GM04504 (cell line): ENCODE results near the gene POLRMT.
"Not testable (repeated sequence)": the region's sequence is repeated elsewhere in the genome, so short reads cannot be mapped to it uniquely, and the experiment has no call there.

Experiments
- DNase-seq: peaks from one replicate; pipeline ENCODE4 v3.0.0-alpha.2; 2012; ENCODE audit warnings: low read depth

POLRMT gene

DNA sequence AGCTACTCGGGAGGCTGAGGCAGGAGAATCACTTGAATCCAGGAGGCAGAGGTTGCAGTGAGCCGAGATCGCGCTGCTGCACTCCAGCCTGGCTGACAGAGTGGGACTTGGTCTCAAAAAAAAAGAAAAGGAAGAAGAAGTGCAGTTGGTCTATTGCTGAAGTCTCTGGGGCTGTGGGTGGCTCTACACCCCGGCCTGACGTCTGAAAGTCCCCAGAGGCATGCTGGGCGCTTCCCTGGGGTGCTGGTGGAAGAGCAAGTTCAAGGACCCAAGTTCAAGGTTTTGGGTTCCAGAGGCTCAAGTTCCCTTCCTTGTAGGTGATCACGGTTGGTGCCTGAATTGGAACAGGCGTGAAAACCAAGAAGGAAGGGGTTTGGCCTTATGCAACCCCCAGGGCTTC lies 39.8 kb downstream of the POLRMT start:
- DNase-seq = no peak

DNA sequence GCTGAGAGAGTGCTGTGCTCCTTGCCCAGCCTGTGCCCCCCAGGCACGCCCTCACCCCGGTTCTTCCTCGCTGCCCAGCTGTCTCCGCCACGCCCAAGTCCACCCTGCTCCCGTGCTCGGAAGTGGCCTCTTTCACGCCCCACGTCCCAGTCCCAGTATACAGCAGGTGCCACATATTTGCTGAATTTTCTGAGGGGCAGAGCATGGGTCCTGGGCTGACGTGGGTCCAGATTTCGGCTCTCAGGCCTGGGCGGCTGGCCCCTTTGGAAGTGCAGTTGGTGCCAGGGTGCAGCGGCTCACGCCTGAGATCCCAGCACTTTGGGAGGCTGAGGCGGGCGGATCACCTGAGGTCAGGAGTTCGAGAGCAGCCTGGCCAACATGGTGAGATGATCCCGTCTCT lies 40.3 kb downstream of the POLRMT start:
- DNase-seq = no peak

DNA sequence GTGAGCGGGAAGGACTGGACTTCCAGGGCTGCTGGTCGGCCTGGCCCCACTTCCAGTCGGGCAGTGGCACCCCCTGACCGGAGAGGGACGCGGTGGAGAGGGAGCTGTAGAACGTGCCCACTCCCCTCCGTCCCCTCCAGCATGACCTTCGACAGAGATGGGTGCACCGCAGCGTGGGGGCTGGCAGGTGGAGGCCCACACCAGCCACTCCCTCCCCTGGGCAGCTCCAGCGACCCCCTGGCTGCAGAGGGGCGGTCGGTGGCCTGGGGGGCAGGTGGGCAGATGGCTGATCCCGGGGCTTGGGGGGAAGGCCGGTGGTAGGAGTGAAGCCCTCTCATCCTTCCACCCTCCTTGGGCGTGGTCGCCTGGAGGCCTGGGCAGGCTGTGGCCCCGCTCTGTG lies 41.2 kb downstream of the POLRMT start:
- DNase-seq = no peak

DNA sequence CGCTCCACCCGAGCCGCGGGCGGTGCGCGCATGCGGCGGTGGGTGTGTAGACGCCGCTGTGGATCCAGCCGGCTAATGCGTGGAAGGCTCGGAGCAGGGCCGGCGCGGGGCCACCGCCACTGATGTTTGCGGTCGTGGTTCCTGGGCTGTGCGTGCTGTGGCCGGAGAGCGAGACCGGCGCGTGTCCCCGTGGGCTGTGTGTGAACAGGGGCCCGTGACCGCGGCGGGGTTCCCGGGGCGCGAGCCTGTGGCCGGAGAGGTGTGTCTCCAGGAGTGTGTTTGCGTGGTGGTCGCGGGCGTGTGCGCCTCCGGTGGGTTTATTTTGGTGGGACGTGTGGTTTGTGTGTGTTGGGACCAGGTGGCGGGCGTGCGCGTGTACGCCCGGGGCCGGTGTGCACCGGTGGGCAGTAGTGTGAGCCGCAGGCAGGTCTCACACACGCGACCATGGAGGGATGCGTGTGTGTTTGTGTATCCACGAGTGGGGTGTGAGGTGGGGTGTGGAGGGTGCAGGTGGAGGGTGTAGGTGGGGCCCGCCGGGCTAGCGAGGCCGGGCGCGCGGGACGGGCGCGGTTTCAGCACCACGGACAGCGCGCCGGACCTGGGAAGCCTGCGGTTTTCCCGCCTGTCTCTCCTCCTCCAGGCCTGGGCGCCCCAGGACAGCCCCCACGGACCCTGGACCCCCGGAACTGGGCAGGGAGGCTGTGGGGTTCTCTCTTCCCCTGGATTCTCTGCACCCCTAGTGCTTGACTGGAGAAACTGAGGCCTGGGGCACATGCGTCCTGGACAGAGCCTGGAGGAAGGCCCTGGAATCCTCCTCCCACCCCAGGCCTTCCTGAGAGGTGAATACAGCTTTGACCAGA lies 42.0 kb downstream of the POLRMT start:
- no peak for DNase-seq

DNA sequence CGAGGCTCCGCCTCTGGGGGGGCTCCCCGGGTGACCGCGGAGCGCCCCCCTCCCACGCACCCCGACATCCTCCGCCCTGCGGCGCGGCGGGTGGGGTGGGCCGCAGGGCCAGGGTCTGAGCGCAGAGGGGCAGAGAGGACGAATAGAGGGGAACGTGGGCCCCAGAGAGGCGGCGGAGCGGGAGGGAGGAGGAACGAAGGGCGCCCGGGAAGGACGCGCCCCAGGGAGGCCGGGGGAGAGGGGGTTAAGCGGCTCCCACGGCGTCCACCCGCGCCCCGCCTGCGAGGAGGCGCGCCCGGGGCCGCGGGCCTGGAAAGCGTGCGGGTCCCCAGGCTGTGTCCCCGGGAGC lies 42.6 kb downstream of the POLRMT start:
- no peak for DNase-seq

DNA sequence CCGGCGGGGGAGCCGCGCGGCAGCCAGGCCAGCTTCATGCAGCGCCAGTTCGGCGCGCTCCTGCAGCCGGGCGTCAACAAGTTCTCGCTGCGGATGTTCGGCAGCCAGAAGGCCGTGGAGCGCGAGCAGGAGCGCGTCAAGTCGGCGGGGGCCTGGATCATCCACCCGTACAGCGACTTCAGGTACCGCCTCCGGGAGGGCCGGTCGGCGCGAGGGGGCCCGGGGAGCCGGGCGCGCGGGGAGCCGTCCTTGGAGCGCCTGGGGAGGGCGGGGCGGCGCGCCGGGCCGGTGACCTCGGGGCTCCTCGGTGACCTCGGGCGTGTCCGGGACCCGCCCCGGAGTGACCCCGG lies 43.0 kb downstream of the POLRMT start:
- no peak for DNase-seq

DNA sequence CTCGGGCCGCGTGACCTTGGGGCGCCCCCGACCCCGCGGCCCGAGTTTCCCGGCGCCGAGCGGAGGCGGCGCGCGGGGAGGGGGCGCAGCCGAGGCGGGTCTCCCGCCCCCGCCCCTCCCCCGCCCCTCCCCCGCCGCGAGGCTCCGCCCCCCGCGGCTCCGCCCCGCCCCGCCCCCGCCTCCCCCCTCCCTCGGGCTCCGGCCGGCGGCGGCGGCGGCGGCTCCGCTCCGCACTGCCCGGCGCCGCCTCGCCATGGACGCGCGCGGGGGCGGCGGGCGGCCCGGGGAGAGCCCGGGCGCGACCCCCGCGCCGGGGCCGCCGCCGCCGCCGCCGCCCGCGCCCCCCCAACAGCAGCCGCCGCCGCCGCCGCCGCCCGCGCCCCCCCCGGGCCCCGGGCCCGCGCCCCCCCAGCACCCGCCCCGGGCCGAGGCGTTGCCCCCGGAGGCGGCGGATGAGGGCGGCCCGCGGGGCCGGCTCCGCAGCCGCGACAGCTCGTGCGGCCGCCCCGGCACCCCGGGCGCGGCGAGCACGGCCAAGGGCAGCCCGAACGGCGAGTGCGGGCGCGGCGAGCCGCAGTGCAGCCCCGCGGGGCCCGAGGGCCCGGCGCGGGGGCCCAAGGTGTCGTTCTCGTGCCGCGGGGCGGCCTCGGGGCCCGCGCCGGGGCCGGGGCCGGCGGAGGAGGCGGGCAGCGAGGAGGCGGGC lies 43.5 kb downstream of the POLRMT start, which contains the start of gene HCN2:
Gene HCN2 (plus strand): TSS at position 189 of the 703 bp plus-strand sequence. CDS start 65 bp downstream, at position 254.
- no peak for DNase-seq

DNA sequence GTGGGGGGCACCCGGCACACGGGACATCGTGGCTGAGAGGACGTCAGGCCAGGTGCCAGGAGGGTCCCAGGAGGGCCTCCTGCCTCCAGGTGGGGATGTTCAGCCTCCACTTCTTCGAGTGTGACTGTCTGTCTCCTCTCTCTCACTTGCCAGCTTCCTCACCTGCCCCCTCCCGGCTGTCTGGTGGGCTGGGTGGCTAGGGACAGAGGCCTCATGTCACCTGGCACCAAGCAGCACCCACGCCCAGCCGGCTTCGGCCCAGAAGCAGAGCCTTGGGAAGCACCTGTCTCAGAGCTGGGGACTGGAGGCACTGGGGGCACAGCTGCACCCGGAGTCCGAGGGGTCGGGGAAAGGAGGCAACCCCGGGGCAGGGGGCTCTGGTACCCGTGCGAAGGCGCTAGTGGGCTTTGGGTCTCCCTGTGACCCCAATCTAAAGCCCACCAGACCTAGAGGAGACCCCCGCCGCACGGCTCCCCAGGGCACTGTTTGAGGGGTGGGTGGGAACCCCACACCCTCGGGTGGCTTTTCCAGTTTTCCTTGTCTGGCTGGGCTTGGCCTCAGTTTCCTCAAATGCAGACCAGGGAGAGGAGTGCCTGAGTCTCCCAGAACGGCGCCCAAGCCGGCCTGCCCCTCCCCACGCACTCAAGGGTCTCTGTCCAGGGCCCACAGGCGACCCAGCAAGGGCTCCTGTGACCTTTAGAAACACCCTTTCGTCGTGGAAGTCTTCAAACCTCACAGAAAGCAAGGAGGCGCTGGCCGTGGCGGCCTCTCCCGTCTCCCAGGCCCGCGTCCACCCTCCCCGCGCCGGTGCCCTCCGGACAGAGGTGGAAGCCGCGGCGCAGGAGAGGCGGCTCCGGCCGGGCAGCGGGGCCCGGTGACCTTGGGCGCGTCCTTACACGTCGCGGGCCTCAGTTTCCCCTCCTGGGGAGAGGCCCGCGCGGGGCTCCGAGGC lies 44.3 kb downstream of the POLRMT start:
- DNase-seq = no peak

DNA sequence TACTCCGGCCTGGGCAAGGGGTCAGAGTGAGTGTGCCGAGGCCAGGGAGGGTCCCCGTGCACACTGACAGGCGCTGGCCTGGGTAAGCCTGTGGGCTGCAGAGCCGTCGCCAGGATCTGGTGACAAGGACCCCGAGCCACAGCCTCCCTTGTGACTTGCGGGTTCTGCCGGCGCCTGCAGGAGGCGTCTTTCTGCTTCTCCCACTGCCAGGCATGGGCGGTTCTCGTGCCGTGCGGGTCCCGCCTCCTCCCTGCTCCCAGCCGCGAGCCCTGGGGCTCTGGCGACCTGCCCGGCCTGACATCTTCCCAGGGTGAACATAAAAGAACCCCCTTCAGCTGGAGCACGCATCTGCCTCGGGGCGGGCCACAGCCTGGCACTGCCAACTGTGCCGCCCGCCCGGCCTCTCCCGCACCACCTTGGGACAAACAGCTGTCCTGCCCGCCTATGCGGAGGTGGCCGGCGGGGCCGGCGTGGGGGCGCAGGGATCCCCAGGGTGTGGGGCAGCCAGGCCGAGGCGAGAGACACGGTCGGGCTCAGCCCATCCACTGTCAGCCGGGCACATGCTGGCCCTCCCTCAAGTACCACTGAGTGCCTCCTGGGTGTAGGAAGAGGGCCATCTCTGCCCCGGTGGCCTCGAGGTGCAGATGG lies 45.1 kb downstream of the POLRMT start:
- DNase-seq = peak; percentile 76

DNA sequence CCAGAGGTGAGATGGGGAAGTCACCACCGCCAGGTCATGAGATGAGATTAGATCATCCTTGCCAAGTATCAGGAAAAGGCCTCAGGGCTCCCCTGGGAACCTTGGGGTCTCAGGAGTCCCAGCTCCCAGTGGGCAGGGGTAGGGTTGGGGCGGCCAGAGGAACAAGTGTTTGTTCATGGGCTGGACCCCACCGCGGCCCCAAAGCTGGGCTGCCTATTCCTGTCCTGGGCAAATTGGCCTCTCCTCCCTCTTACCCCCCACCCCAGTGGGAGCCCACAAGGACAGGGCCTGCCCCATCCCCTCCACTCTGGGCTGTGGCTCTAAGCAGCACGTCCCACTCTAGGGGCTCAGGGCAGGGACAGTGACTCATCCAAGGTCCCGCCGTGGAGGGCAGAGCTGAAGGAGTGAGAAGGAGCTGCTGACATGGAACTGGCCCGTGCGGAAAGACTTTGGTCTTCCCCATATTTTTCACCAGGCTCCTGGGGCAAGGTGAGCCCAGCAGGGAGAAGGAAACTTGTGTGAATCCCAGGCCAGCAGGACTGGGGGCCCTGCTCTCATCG lies 47.7 kb downstream of the POLRMT start:
- DNase-seq = no peak

DNA sequence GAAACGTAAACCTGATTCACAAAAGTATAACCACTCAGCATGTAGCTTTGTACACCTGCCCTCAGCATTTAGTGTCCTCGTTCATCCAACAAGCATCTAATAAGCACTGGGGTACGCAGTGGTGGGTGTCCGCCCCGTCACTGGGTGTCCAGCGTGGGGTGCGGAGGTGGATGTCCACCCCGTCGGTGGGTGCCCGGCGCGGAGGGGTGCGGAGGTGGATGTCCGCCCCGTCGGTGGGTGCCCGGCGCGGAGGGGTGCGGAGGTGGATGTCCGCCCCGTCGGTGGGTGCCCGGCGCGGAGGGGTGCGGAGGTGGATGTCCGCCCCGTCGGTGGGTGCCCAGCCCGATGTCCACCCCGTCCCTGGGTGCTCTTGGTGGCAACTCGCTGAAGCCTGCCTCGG lies 48.2 kb downstream of the POLRMT start:
- not testable (repeated sequence) for DNase-seq

DNA sequence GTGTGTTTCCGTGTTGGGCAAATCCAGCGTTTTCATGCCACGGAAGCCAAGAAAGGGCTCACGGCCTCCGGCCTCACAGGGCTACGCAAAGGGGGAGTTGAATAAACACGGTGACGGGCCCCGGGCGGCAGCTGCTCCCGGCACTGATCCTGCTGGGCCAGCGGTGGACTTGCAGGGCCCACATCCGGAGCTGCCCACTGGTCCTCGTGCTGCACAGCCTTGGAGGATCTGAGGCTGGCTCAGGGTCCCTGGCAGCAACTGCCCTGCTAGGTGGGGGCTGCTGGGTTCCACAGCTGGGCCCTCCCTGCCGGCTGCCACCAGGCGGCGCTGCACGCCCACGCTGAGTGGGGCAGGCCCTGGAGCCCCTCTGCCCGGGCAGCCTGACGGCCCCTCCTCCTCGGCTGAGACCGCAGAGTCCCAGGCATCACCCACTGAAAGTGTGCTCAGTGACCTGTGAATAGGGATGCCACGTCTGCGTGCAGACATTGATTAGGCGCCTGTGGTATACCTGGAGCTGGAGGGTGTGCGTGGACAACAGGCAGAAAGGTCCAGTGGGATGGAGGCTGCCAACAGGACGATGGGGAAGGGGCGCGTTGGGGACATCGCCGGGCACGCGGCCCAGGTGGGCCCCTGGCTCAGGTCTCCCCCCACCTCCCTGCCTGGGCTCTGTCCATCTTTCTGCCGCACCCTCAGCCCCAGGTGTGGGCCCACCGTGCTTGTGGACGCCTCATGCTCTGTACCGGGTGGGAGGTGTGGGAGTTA lies 48.9 kb downstream of the POLRMT start:
- DNase-seq = no peak

DNA sequence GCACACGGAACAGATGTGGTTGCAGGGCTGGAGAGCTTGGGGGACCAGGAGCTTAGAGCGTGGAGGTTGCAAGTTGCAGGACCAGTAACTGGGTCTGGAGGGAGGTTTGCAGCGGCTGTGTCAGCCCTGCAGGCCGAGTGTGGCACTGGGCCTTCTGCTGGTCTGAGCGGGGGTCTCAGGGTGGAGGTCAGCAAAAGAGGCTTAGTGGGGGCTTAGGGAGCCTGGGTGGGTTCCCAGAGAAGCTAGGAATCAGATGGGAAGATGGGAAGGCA lies 49.4 kb downstream of the POLRMT start:
- DNase-seq = no peak

DNA sequence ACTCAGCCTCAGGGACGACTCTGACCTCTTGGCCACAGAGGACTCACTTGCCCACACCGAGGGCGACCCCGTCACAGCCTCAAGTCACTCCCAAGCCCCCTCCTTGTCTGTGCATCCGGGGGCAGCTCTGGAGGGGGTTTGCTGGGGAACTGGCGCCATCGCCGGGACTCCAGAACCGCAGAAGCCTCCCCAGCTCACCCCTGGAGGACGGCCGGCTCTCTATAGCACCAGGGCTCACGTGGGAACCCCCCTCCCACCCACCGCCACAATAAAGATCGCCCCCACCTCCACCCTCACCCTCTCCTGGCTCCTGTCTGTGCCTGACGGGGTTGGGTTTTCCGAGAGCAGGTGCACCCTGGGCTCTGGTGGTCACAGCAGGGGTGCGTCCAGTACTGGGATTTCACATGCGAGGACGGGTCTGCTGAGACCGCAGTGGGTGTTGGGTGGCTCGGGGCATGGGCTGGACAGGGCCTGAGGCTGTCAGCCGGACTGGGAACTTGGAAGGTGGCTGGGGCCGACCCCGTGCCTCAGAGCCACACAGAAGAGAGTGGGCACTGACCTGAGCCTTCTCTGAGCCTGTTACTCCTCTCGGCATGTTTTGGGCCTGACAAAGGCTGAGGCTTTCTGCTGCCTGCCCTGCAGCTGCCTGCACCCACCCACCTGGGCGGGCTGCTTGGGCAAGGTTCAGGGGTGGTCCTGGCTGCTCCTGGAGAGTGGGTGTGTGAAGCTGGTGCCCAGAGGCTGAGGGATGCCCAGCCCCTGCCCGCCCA lies 50.0 kb downstream of the POLRMT start:
- no peak for DNase-seq

DNA sequence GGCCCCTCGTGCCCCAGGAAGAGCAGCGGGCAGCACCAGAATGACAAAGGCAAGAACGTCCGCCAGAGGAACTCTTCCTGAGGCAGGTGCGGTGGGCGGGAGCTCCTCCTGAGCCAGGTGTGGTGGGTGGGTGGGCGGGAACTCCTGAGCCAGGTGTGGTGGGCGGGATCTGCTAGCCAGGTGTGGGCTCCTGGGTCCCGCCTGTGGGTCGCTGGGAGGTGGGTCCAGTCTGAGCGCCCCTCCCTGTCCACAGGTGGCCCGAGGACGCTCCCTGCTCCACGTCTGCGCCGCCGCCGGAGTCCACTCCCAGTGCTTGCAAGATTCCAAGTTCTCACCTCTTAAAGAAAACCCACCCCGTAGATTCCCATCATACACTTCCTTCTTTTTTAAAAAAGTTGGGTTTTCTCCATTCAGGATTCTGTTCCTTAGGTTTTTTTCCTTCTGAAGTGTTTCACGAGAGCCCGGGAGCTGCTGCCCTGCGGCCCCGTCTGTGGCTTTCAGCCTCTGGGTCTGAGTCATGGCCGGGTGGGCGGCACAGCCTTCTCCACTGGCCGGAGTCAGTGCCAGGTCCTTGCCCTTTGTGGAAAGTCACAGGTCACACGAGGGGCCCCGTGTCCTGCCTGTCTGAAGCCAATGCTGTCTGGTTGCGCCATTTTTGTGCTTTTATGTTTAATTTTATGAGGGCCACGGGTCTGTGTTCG lies 50.7 kb downstream of the POLRMT start:
- no peak for DNase-seq

DNA sequence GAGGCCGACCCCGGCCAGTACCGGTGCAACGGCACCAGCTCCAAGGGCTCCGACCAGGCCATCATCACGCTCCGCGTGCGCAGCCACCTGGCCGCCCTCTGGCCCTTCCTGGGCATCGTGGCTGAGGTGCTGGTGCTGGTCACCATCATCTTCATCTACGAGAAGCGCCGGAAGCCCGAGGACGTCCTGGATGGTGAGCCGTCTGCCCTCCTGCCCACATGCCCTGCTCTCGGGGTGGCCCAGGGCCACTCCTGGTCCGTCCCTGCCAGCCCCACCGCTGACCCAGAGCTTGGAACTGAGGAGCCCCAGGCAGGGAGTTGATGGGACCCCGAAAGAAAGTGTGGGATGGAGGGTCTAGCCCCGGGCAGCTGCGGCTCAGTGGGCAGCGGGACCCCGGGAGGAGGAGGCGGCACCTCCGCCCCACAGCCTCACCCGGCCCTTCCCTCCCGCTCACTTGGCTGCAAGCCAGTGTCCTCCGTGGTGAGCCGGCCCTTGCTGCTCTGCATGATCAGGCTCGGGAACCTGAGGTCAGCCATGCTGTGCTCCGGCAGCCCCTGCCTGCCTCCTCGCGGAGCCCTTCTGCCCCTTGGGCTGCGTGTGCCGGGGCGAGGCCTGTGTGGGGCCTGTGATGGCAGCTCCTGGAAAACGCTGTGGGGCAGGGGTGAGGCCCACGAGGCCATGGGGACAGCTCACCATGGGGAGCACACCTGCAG lies 51.8 kb downstream of the POLRMT start:
- no peak for DNase-seq

DNA sequence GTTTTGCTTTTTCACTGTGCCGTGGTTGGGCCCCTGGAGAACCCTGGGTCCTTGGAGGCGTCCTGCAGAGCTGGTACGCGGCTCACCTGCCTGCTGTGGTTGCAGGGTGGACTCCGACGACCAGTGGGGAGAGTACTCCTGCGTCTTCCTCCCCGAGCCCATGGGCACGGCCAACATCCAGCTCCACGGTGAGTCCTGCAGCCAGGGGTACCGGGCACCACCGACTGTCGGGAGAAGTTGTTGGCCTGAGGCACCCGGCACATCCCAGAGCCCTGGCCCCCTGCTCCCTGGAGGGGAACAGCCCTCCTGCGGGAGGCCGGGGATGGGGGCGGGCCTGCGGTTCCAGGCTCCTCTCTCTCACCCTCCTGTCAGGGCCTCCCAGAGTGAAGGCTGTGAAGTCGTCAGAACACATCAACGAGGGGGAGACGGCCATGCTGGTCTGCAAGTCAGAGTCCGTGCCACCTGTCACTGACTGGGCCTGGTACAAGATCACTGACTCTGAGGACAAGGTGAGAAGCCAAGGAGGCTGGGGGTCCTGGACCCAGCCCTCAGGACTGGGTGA lies 53.0 kb downstream of the POLRMT start:
- no peak for DNase-seq

DNA sequence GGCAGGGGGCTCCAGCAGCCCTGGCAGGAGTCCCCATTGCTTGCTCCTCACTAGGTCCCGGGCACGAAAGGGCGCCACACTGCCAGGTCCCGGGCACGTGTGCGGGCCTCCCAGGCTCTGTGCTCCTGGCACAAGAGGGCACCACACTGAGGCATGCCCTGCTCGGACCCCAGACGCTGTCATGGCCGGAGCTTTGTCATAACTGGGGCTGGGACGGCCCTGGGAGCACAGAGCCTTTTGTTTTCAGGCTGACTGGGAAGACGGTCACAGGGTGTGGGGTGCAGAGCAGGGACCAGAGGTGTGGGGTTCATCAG lies 53.5 kb downstream of the POLRMT start:
- no peak for DNase-seq
